Measurements from ENCODE around the gene ULK3.

Gene ULK3

GRCh38 chr15:74821091-74821789 is 21.7 kb downstream of the ULK3 start:
- FAIRE-seq = no peak

- FAIRE-seq = no peak
Measured at GRCh38 chr15:74820056-74820455, 22.9 kb downstream of the ULK3 start.

GRCh38 chr15:74817370-74817737 is 25.6 kb downstream of the ULK3 start:
- no peak for FAIRE-seq

DNA sequence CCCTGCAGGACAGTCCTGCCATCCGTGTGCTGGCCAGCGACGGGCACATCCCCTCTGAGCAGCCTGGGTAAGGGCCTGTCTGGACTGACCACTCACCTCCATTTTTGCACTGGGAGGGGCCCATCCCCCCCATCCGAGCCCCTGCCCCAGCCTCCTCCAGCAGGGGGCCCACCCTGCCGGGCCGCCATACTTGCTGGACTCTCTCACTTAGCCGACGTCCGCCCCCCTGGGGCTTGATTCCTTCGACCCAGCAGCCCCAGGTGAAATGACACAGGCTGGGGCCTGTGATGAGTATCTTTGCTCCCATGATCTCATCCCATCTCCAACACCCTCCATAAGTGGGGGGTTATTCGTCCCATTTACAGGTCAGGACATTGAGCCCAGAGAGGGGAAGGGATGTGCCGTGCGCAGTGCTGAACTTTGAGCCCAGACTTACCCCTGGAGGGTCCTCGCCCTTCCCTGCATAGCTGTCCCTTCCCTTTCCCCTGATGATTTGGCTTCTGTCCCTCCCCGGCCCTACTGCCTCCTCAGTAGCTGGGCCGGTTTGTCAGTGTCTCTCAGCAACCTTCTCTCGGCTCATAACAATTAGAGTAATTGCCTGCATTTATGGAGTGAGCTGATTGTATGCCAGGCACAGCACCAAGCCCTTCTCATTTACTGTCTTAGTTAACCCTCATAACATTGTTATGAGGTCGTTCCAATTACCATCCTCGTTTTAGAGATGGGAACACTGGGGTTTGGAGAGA is 26.2 kb downstream of the ULK3 start:
- FAIRE-seq = no peak

DNA sequence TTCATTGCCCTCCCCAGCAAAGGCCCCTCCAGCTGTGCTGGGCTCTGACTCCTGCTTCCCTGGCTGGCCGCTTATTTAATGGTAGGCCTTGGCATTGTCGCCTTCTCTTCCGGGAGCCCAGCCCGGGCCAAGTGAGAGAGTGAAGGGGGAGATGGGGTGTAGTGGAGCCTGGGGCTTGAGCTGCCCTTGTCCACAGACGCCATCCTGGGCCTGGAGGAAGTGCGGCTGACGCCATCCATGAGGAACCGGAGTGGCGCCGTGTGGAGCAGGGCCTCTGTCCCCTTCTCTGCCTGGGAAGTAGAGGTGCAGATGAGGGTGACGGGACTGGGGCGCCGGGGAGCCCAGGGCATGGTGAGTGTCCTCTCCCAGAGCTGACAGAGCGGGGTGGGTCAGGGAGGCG is 27.0 kb downstream of the ULK3 start:
- FAIRE-seq = no peak

GRCh38 chr15:74815121-74815934 is 27.6 kb downstream of the ULK3 start:
- no peak for FAIRE-seq

- FAIRE-seq = no peak
Measured at GRCh38 chr15:74812533-74812932, 30.4 kb downstream of the ULK3 start, which contains the start of gene LMAN1L. TSS of gene LMAN1L (plus strand) at chr15:74812835. CDS start at chr15:74812855, 20 bp downstream.

DNA sequence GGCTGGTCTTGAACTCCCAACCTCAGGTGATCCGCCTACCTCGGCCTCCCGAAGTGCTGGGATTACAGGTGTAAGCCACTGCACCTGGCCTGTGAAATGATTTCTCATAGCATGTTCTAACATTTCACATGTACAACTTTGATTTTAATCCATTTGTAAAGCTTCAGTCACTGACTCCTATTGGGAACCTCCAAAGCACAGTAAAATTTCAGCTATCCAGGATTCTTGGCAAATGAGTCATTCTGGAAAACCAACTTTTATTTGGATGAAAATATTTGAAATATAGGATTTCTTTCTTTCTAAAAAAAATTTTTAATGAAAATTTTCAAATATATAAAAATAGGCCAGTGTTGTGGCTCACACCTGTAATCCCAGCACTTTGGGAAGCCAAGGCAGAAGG is 33.0 kb downstream of the ULK3 start:
- FAIRE-seq = no peak

DNA sequence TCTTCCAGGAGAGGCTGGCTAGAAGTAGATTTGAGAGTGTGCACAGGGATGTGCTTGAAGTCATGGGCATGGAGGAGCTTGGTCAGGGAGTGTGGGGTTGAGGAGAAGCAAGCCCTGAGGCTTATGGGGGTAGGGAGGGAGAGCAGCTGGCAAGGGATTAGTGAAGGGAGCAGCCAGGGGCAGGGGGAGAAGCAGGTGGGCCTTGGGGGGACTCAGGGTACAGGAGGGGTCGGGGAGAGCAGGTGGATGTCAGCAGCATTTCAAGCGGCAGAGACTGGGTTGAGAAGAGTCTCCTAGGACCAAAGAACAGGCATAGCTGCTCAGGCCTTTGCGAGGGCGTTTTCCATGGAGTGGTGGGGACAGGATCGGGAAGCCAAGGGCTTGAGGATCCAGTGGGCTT is 33.7 kb downstream of the ULK3 start:
- no peak for FAIRE-seq

DNA sequence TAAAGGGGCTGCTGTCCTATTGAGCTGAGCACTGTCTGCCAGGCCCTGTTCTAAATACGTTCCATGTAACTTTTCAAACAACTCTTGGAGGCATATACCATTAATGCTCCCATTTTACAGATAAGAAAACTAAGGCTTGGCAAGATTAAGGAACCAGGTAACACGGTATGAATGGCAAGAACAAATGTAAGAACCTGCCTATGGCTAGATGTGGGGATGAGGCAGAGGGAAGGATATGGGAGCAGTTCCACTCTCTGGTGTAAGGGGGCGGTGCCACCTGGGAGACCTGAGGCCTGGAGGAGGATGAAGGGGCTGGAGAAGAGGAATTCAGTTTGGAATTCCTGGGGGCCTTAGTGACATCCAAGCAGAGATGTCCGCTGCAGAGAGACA is 34.1 kb downstream of the ULK3 start:
- FAIRE-seq = no peak

GRCh38 chr15:74808078-74808839 is 34.7 kb downstream of the ULK3 start:
- FAIRE-seq = no peak

GRCh38 chr15:74807282-74807681 is 35.7 kb downstream of the ULK3 start:
- FAIRE-seq = no peak

DNA sequence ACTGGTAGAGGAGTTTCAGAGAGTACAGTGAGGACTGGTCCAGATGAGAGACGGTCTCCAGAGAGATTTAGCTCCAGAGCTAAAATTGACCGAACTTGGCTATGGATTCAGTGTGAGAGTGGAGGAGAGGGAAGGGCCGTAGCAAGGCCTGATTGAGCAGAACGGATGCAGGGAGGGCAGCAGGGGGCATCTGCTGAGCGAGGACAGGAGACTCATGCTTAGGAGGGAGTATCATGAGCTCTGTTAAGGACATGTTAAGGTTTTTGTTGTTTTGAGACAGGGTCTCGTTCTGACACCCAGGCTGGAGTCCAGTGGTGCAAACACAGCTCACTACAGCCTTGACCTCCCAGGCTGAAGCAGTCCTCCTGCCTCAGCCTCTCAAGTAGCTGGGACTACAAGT is 38.0 kb downstream of the ULK3 start:
- no peak for FAIRE-seq

DNA sequence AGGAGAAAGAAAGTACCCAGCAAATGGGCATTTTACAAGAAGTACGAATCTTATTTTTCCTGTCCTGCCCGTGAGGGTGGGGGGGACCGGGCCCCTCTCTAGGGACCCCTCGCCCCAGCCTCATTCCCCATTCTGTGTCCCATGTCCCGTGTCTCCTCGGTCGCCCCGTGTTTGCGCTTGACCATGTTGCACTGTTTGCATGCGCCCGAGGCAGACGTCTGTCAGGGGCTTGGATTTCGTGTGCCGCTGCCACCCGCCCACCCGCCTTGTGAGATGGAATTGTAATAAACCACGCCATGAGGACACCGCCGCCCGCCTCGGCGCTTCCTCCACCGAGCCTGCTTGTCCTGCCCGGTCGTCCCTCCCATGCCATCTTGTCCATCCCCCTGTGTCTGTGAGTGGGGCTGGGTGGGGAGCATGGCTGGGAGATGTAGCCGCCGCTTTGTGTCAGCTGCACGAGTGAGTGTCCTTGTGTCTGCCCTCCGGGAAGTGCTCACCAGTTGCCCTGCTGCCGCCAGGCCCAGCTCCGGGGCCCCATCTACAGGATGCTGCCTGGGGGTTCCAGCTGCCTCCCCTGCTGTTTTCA is 40.0 kb downstream of the ULK3 start:
- no peak for FAIRE-seq

DNA sequence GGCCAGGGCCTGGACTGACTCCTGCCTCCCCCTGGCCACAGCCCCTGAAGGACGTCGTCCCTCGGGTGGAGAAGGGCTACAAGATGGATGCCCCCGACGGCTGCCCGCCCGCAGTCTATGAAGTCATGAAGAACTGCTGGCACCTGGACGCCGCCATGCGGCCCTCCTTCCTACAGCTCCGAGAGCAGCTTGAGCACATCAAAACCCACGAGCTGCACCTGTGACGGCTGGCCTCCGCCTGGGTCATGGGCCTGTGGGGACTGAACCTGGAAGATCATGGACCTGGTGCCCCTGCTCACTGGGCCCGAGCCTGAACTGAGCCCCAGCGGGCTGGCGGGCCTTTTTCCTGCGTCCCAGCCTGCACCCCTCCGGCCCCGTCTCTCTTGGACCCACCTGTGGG is 40.7 kb downstream of the ULK3 start:
- FAIRE-seq = no peak

DNA sequence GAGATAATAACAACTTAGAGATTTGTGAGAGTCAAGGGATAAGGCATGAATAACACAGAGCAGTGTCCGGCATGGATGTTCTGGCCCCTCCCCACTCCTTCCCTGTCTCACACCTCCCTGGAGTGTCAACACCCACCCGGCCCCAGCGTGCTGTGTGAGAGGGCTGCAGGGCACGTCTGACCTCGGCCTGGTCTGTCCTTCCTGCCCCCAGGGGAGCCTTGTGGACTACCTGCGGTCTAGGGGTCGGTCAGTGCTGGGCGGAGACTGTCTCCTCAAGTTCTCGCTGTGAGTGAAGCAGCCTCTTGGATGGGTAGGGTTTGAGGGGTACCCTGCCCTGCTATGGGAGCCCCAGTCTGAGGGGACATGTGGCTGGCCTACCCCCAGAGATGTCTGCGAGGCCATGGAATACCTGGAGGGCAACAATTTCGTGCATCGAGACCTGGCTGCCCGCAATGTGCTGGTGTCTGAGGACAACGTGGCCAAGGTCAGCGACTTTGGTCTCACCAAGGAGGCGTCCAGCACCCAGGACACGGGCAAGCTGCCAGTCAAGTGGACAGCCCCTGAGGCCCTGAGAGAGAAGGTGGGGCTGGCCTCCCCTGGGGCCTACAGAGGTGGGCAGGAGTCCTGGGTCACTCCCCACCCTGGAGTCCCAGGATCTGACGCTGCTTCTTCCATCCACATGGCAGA is 41.5 kb downstream of the ULK3 start:
- no peak for FAIRE-seq

DNA sequence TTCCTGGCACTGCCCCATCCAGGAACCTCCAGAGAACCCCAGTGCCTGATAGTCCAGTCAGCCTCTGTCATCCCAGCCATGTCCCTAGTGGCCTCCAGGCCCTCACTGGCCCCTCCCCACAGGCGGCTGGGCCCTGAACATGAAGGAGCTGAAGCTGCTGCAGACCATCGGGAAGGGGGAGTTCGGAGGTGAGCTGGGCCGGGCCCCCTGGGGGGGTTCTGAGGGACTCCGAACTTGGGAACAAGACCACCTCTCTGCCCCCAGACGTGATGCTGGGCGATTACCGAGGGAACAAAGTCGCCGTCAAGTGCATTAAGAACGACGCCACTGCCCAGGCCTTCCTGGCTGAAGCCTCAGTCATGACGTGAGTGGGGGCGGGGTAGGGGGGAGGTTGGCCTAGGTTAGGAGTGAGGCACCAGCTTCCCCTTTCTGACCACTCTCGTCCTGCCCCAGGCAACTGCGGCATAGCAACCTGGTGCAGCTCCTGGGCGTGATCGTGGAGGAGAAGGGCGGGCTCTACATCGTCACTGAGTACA is 42.3 kb downstream of the ULK3 start:
- no peak for FAIRE-seq

DNA sequence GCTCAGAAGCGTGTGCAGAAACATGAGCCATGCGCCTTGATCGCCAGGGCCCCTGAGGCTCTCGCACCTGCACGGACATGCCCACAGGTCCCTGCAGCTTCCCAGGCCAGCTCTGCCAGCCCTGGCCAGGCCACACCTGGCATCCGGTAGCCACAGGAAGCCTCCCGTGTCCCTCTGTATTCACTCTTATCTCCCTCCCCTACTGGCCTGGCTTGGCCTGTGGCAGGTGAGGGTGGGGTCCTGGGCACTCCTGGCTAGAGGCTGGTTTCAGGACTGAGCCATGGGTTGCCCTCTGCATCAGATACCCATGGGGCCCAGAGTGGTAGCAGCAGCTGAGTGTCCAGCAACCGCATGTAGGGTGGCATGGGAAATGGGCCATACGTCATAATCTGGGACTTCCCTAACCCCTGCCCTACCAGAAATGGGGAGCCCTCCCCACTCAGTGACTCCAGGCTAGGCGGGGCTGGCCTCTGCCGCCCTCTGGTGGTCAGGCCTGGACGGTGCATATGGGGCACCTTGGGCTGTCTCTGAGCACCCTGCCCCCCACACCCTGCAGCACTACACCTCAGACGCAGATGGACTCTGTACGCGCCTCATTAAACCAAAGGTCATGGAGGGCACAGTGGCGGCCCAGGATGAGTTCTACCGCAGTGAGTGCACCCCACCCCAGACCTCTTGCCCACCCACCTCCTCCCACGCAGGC is 42.9 kb downstream of the ULK3 start:
- FAIRE-seq = no peak

- FAIRE-seq = no peak
Measured at GRCh38 chr15:74799255-74799855, 43.6 kb downstream of the ULK3 start.
